ENCODE data around the gene BATF3. TPM values are rescaled to one million over a fixed set of nuclear protein-coding genes. Genes with fewer than 3 reads are reported as not detected.
"Not testable (repeated sequence)": the region's sequence is repeated elsewhere in the genome, so short reads cannot be mapped to it uniquely, and the experiment has no call there.

Gene BATF3
- total RNA-seq, 1 experiment from 2014 or later: 0.60 TPM

- DNase-seq (ENCODE audit: low read depth): no peak
These were observed 35.0 kb downstream of the BATF3 start for GRCh38 chr1:212664409-212665199.

- DNase-seq (ENCODE audit: low read depth): not testable (repeated sequence)
These were observed 41.4 kb downstream of the BATF3 start for GRCh38 chr1:212658250-212658649.

- DNase-seq (ENCODE audit: low read depth): peak; percentile 76
These were observed 42.9 kb downstream of the BATF3 start for GRCh38 chr1:212656730-212657129.

GRCh38 chr1:212655668-212656440 is 43.8 kb downstream of the BATF3 start:
- DNase-seq (ENCODE audit: low read depth): peak; percentile 87

GRCh38 chr1:212652609-212653008 is 47.0 kb downstream of the BATF3 start:
- no peak for DNase-seq (ENCODE audit: low read depth)

- DNase-seq (ENCODE audit: low read depth): no peak
These were observed 47.7 kb downstream of the BATF3 start for GRCh38 chr1:212651977-212652376.

GRCh38 chr1:212651521-212651920 is 48.1 kb downstream of the BATF3 start:
- peak; percentile 36 for DNase-seq (ENCODE audit: low read depth)

GRCh38 chr1:212650228-212650627 is 49.4 kb downstream of the BATF3 start:
- no peak for DNase-seq (ENCODE audit: low read depth)

GRCh38 chr1:212649020-212649419 is 50.6 kb downstream of the BATF3 start:
- no peak for DNase-seq (ENCODE audit: low read depth)

- no peak for DNase-seq (ENCODE audit: low read depth)
These were observed 51.2 kb downstream of the BATF3 start for GRCh38 chr1:212648431-212648830.

GRCh38 chr1:212647004-212647403 is 52.6 kb downstream of the BATF3 start:
- no peak for DNase-seq (ENCODE audit: low read depth)

GRCh38 chr1:212646588-212646987 is 53.1 kb downstream of the BATF3 start:
- no peak for DNase-seq (ENCODE audit: low read depth)

- DNase-seq (ENCODE audit: low read depth): no peak
These were observed 53.8 kb downstream of the BATF3 start for GRCh38 chr1:212645546-212646543.

- no peak for DNase-seq (ENCODE audit: low read depth)
These were observed 54.6 kb downstream of the BATF3 start for GRCh38 chr1:212644866-212645545.

- no peak for DNase-seq (ENCODE audit: low read depth)
These were observed 55.8 kb downstream of the BATF3 start for GRCh38 chr1:212643877-212644276.

GRCh38 chr1:212641956-212642355 is 57.7 kb downstream of the BATF3 start:
- no peak for DNase-seq (ENCODE audit: low read depth)

- no peak for DNase-seq (ENCODE audit: low read depth)
These were observed 59.3 kb downstream of the BATF3 start for GRCh38 chr1:212640223-212640878.

GRCh38 chr1:212639524-212639923 is 60.1 kb downstream of the BATF3 start:
- DNase-seq (ENCODE audit: low read depth): not testable (repeated sequence)

- DNase-seq (ENCODE audit: low read depth): no peak
These were observed 61.0 kb downstream of the BATF3 start for GRCh38 chr1:212638492-212639151.

GRCh38 chr1:212637902-212638301 is 61.7 kb downstream of the BATF3 start:
- no peak for DNase-seq (ENCODE audit: low read depth)
